HG03045 (cell line): ENCODE data around the gene TRAF7.
"Not testable (repeated sequence)": the region's sequence is repeated elsewhere in the genome, so short reads cannot be mapped to it uniquely, and the experiment has no call there.

Experiments used
- ATAC-seq: cut with Tn5 transposase; IDR thresholded peaks from one replicate; pipeline ENCODE4 v1.9.1; 2021; ENCODE audit warnings: mild to moderate bottlenecking, moderate library complexity; ENCODE audit not compliant: unreplicated experiment

The TRAF7 gene

DNA sequence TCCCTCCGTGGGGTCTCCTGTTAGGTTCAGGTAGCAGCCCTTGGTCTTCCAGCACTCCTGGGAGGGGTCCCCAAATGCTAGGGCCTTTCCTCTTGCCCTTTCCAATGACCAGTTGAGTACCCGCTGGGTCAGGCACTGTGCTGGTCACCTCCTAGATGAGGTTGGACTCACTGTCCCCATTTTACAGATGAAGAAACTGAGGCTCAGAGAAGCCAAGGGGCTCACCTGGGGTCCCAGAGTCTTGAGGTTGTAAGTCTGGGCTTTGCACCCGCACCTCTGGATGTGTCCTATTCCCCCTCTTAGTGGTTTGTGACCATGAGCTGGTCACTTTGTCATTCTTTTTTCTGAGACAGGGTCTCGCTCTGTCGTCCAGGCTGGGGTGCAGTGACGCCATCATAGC lies 42.2 kb downstream of the TRAF7 start:
- no peak for ATAC-seq

DNA sequence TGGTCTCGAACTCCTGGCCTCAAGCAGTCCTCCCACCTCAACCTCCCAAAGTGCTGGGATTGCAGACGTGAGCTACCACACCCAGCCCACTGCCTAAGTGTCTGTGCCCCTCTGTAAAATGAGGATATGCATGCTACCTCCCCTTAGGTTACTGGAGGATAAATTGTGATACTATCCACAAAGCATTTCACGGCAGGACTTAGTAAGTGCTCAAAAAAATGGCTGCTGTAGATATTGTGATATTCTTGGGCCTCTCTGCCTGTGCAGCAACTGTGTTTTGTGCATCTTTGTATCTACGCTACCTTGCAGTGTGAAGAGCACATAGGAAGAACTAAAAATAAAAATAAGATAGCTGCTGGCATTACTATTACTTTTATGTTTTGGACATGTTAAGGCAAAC lies 42.7 kb downstream of the TRAF7 start:
- no peak for ATAC-seq

DNA sequence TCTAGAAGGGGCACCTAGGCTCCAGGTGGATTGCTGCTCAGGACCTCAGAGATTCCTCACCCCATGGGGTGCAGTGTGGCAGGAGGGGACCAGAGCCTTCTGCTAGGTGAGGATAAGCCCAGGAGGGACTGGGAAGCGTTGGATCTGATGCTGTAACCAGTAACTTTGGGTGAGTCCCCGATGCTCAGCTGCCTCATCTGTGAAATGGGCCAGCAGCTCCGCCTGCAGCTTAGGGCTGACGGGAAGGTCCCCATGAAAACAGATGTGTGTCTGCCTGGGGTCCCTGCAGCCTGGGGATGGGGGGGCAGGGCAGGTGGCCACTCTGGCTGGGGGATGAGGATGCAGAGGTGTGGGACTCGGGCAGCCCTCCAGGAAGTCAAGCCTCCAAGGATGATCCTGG lies 43.5 kb downstream of the TRAF7 start:
- ATAC-seq: no peak

DNA sequence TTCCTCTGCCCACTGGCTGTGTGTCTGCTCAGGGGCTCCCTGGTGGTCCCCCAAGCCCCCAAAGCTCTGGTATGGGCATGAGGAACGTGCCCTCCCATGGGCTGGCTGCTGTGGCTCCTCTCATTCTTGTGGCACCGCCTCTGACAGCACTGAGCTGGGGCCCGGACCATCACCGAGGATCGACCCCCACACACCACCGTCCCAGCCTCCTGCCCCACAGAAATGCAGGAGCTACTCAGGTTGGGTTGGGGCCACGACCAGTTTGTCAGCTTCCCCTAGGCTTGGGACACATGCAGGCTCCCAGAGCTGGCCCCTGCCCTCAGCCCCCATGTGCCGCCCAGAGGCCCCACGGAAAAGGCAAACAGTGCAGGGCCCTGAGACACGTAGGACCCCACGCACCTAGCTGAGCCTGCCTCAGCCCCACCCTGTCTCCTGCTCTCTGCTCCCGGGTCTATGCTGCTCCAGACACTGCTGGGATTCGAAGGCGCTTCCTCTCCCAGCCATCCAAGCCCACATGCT lies 44.1 kb downstream of the TRAF7 start:
- ATAC-seq: no peak

DNA sequence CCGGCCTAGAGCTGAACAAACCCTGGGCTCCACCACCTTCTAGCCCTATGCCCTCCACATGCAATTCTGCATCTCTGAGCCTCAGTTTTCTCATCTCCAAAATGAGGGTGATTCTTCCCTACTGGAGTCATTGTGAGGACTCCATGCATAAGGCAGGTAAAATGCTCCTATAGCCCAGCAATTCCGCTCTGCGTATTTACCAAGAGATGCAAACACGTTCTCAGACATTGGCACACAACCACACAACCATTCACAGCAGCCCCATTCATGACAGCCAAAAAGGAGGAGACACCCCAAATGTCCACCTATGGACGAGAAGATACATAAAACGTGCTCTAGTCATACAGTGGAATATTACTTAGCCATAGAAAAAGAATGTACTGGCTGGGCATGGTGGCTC lies 44.7 kb downstream of the TRAF7 start:
- no peak for ATAC-seq

DNA sequence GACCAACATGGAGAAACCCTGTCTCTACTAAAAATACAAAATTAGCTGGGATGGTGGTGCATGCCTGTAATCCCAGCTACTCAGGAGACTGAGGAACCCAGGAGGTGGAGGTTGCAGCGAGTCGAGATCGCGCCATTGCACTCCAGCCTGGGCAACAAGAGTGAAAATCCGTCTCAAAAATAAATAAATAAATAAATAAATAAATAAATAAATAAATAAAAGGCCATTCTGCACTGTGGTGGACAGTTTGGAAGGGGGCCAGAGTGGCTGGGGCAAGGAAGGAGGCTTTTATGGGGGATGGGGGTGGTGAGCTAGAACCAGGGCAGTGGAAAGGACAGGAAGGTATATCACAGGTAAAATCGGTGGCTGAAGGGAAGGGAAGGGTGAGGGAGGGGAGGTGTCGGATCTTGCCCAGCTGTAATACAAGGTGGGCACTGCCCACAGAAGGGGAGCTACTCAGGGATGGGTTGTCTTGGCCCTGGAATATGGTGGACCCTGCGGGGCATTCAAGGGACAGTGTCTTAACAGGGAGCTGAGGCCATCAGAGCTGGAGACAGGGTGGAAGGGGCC lies 47.6 kb downstream of the TRAF7 start:
- ATAC-seq: not testable (repeated sequence)

DNA sequence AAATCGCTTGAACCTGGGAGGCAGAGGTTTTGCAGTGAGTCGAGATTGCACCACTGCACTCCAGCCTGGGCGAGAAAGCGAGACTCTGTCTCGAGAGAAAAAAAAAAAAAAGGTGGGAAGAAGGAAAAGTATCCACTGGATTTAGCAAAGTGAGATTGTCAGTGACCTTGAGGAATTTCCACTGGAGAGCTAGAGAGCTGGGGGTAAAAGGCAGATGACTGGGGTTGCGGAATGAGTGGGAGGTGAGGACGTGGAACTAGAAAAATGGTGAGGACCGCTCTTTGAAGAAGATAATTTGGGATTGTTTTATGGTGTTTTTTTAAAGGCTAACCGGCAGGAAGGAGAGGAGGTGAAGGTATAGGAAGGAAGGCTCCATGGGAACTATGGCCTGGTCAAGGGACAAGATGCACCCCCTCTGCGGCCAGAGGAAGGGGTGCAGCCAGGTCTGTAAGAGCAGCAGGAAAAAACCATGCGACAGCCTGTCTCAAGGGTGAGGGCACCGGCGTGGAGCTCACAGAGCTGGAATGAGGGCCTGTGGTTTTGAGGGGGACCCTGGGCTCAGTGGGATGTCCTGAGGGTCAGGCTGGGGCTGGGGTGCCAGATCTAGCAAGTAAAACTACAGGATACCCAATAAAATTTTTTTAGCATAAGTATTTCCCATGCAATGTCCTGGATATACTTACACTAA lies 49.0 kb downstream of the TRAF7 start:
- no peak for ATAC-seq

DNA sequence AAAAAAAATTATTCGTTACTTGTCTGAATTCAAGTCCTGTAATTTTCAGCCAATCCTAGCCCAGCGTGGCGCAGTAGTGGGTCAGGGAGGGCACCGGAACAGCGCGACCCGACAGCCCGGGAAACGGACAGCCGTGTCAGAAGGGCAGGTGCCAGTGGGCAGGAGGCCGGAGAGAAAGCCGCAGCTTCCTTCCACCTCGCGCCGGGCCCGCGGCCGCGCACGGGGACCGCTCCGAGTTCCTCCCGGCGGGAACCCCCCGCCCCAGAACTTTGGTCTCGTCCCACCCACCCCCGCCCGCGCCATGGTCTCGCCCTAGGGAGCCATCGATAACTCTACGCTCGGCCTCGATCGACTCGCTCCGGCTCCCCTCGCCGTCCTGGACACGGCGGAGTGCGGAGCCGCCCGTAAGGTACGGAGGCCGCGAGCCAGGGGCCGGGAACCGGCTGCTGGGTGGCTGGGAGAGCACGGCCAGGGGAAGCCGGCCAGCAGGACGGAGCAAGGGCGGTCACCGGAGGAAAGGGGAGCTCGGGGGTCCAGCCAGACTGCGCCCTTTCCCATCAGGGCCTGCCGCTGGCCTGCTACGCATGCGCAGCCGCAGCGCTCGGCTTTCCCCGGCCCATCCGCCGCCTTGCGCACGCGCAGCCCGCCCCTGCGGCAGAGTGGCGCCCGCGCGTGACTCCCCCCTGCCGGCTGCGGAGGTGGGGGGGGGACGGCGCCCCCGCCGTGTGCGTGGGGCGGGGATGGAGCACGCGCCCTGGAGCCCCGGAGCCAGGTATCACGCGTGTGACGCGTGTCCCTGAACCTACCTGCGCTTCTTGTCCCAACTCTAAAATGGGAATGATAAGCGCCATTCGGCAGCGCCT lies 49.8 kb downstream of the TRAF7 start, which contains the start of gene MLST8:
Gene MLST8 (plus strand): TSS at position 351 of the 863 bp plus-strand sequence. CDS start 632 bp downstream, outside the sequence.
- ATAC-seq: peak; percentile 62

DNA sequence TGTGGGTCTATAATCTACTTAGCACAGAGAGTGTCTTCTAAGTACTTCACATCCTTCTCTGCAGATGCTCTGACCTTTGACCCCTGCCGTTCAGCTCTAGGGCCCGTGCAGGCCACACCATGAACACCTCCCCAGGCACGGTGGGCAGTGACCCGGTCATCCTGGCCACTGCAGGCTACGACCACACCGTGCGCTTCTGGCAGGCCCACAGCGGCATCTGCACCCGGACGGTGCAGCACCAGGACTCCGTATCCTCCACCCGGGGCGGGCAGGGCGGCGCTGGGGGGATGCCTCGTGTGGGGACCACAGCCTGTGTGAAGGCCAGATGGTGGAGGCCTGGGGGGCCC lies 50.4 kb downstream of the TRAF7 start:
- ATAC-seq: peak; percentile 3

DNA sequence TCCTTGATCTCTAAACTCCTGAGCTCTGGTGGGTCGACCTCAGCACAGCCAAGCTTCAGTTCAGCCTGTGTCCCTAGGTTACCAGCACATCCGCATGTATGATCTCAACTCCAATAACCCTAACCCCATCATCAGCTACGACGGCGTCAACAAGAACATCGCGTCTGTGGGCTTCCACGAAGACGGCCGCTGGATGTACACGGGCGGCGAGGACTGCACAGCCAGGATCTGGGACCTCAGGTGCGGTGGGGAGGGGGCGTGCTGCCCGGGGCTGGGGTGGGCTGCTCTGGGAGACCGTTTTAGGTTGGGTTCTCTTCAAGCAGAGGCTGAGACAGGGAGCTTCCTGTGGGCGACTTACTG lies 50.8 kb downstream of the TRAF7 start:
- no peak for ATAC-seq

DNA sequence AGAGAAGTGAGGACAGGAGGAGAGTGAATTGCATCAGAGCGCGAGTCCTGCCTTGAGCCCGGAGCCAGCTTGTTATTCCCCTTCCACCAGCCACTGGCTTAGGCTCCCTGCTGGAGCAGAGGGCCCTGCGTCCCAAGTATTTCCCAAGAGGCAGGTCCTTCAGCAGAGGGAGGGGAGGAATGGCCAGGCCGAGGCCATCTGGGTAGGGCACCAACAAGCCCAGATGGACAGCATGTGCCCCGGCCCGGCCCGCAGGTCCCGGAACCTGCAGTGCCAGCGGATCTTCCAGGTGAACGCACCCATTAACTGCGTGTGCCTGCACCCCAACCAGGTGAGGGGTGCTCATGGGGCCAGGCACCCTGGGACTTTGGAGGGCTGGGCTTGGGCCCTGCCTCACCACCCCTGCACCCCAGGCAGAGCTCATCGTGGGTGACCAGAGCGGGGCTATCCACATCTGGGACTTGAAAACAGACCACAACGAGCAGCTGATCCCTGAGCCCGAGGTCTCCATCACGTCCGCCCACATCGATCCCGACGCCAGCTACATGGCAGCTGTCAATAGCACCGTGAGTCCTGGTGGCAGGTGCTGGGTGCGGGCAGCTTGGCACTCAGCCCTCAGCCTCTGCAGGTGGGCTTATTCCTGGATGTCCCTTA lies 51.3 kb downstream of the TRAF7 start:
- no peak for ATAC-seq

DNA sequence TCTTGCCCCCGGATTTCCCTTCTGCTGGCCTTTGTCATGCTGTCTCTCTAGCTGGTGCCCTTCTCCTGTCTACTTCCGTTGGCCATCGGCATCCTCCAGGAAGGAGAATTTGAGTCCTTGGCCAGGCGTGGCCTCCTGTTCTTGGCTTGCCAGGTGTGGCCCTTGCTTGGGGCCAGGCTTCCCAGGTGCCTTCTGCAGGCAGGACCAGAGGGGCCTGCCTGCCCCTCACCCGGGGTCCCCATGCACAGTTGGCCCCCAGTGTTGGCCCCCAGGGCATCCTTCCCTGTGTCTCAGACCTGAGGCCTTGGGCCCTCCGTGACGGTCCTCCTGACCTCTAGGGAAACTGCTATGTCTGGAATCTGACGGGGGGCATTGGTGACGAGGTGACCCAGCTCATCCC lies 52.3 kb downstream of the TRAF7 start:
- ATAC-seq: no peak

DNA sequence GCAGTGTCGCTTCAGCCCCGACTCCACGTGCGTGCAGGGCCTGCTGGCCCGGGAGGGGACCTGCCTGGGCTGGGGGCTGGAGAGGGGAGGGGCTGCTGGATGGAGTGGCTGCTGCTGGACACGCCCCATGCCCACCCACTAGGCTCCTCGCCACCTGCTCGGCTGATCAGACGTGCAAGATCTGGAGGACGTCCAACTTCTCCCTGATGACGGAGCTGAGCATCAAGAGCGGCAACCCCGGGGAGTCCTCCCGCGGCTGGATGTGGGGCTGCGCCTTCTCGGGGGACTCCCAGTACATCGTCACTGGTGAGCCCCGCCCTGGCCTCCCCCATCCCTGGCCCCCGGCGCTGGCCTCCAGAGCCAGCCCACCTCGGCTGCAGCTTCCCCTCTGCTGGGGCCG lies 52.7 kb downstream of the TRAF7 start:
- no peak for ATAC-seq

DNA sequence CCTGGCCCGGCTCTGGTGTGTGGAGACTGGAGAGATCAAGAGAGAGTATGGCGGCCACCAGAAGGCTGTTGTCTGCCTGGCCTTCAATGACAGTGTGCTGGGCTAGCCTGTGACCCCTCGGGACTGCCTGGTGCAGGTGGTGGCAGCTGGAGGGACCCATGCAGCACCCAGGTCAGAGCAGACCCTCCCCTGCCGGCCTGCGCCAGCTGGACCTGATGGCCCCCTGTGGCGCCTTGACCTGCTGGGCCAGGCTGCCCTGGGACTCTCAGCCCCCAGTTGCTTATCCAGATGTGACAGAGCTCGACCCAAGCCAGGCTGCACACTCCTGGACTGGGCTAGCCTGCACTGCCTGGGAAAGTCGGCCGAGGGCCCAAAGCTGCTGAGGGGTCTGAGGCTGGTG lies 53.2 kb downstream of the TRAF7 start:
- ATAC-seq: no peak

DNA sequence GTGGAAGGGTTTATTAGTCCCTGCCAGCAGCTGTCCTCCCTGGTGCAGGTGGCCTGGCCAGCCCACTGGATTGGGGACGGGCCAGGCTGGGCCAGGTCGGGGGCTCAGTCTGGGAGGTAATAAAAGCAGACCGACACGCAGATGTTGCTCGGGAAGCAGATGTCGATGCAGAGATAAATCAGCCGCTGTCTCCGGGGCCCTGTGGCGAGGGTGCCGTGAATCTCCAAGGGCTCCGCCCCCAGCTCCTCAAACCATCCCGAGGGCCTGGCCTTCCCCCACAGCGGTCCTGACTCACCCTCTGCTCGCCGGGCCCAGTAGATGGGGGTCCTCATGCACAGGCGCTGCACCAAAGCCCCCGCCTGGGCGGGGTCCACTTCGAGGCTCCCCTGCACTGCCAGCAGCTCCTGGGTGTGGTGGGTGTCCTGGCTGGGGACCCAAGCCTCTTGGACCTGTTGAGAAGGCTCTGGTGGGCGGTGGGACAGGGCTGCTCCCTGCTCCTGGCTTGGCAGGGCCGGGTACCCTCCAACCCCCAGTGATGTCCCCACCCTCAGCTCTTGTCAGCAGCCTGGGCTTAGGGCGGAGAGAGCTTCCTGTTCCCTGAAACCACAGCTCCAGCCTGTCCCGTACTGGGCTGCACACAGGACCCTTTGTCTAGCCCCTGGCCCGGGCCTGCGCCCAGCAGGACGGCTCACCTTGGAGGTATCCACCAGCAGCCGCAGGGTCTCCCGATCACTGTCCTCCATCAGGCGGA lies 53.9 kb downstream of the TRAF7 start:
- no peak for ATAC-seq

DNA sequence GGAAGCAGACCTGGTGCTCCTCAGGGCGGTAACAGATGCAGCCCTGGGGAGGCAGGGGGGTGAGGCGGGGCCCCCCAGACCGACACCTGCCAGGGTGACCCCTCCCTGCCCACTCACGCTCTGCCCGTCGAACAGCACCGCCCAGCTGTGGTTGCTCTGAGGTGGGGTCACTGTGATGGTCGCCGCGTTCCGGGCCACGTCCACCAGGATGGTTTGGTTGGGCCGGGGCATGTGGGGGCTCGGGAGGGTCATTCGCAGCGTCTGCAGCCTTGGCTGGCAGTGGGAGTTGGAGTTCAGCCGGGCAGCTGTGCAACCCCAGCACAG lies 54.4 kb downstream of the TRAF7 start:
- ATAC-seq: no peak

DNA sequence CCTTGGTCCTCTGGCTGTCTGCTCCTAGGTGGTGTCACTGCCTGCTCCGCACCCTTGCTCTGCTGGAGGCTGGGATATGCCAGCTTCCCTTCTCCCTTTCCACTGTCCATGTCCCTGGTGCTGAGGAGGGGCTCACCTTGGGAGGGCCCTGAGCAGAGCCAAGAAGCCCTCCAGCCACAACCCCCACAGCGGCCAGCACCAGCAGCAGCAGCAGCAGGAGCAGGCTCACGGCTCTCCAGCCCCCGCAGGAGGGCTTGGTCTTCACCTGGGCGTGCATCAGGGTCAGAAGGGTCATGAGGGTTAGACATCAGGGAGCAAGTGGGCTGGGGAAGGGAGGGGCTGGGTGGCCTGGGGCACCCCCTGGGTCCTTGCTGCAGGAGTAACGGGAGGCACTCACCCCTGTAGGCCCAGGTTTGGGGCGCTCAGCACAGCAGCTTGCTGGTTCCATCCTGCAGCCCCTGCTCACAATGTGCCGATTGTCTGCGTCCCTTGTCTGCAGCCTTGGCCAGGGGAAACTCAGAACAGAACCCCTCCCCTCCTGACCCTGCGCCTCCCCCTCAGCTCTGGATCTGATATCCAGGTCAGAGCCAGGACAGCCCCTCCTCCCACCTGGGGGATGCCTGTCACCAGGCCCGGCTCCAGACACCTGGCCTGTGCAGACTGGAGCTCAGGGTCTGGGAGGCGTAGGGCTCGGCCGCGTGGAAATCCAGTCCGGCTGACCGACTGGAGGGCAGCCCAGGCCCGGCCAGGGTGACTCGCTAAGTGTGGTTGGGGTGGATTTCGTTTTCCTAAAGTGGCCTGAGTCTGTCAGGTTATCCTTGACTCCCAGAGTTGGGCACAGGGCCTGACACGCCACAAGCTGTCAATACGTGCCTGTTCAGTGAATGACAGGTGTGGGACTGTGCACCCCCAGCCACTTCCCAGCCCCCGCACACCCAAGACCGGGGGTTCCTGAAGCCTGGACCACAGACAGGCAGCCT lies 55.1 kb downstream of the TRAF7 start, which contains the start of gene BRICD5:
Gene BRICD5 (minus strand): TSS at position 478 of the 980 bp plus-strand sequence. CDS start 30 bp downstream, at position 448.
- ATAC-seq: no peak

DNA sequence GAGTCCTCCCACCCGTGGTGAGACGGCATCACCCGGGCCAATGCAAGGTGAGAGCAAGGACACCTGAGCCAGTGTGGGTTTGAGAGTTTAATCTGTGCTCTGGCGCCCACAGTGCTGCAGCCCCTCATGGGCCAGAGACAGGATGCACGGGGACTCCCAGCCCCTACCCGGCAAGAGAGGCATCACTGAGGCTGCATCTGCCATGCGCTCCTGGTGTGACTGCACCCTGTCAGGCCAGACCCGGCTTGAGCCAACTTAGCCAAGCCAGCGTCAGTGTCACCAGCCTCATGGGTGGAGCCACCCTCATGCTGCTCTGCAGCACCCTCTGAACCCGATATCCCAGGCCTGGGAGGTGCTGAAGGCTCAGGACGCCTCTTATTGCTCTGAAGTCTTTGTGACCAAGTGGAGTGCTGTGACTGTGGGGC lies 56.4 kb downstream of the TRAF7 start:
- no peak for ATAC-seq
